Upper lobe of left lung (tissue), 4 donors: ENCODE measurements around the gene PTPRN2.

ENCODE experiments used
- CTCF ChIP-seq, 6 experiments: fragments of 450-650 bp in 4 of 6; fragments of 200-600 bp in 2 of 6; sonication (generic) in 2 of 6; IDR thresholded peaks; one replicate each; pipeline ENCODE4 v1.5.1; 2016 to 2019; ENCODE audit warnings: antibody characterized with exemption in 6 of 6
- POLR2A ChIP-seq, 4 donors: fragments of 450-650 bp; IDR thresholded peaks; one replicate each; pipeline ENCODE4 v1.5.1; 2016 to 2017; ENCODE audit warnings: antibody characterized with exemption in 4 of 4, mild to moderate bottlenecking in 2 of 4

GRCh38 chr7:158026636-158027265 is 560.9 kb downstream of the PTPRN2 start:
- TF ChIP-seq CTCF (IDR thresholded peaks at IDR 0.05) = no peak
- TF ChIP-seq POLR2A (IDR thresholded peaks at IDR 0.05) = no peak
